ENCODE results near the gene TTLL5. TPM values are rescaled to one million over a fixed set of nuclear protein-coding genes. Genes with fewer than 3 reads are reported as not detected.
"Not testable (repeated sequence)": the region's sequence is repeated elsewhere in the genome, so short reads cannot be mapped to it uniquely, and the experiment has no call there.

The TTLL5 gene
- polyA plus RNA-seq, 3 donors, result 4.2 to 7.2 (median 4.7) TPM

DNA sequence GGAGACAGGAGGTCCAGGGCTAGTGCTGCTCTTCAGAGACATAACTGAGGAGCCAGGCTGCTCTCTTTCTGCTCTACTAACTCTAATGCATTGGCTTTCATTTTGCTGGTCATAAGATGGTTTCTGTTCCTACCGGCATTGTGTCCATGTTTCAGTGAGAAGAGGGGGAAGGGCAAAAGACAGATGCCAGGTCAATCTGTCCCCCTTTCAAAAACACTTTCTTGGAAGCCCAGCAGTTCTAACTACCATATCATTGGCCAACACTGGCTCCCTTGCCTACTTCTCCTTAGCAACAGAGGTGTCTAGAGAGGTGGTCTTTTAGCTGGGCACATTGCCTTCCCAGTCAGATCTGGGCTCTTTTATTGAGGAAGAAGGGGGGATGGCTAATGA is 256.9 kb downstream of the TTLL5 start:
- Mint-ChIP-seq H3K27me3 (ENCODE audit: low read depth in 3 of 3) (peaks cover 0 to 2% (median 0%) of the 10 kb centered on the region in 3 donors), H3K9me3 (peaks cover 0 to 7% (median 2%) of the 10 kb centered on the region in 7 donors), H3K36me3 (peaks cover 0 to 5% of the 10 kb centered on the region in 2 donors), H3K4me3 (no peak overlapping the region), H3K27ac (peak overlapping the region in 2 of 7 donors; percentile 33 to 75), H3K4me1 (no peaks in the 10 kb centered on the region)
- Histone ChIP-seq H3K79me2 (ENCODE audit: insufficient read depth, low read length) (no peaks in the 10 kb centered on the region), H3K4me3 (replicated peaks in 1 of 3; ENCODE audit: low read depth in 2 of 3, low read length in 3 of 3) (no peak overlapping the region), H3K9ac (ENCODE audit: insufficient read depth, low read length, poor library complexity, severe bottlenecking) (no peak overlapping the region), H3K4me1 (ENCODE audit: control insufficient read depth in 1 of 2, insufficient read depth in 2 of 2, low read length in 2 of 2) (no peaks in the 10 kb centered on the region), H3K36me3 (replicated peaks in 1 of 2; ENCODE audit: control insufficient read depth in 1 of 2, insufficient read depth in 2 of 2, low read length in 2 of 2) (no peaks in the 10 kb centered on the region), H2AFZ (ENCODE audit: insufficient read depth, low read depth, low read length, poor library complexity, severe bottlenecking) (no peak overlapping the region), H3K4me2 (replicated peaks; ENCODE audit: extremely low read depth, low read length, poor library complexity, severe bottlenecking) (no peak overlapping the region), H3K9me3 (replicated peaks in 1 of 2; ENCODE audit: control insufficient read depth in 1 of 2, insufficient read depth in 1 of 2, low read length in 2 of 2) (no peaks in the 10 kb centered on the region), H4K20me1 (ENCODE audit: insufficient read depth, low read length) (no peaks in the 10 kb centered on the region), H3K27me3 (ENCODE audit: control insufficient read depth in 2 of 2, insufficient read depth in 2 of 2, low read length in 2 of 2) (no peaks in the 10 kb centered on the region), H3K27ac (ENCODE audit: low read depth in 1 of 2, low read length in 2 of 2) (no peak overlapping the region)
- intact Hi-C loops (cut with micrococcal nuclease), result no loop called here
- no peak for DNase-seq
- no CpG with 5 or more reads among the region's 1 CpG for WGBS (ENCODE audit: insufficient coverage)
- TF ChIP-seq, protein P1, sequence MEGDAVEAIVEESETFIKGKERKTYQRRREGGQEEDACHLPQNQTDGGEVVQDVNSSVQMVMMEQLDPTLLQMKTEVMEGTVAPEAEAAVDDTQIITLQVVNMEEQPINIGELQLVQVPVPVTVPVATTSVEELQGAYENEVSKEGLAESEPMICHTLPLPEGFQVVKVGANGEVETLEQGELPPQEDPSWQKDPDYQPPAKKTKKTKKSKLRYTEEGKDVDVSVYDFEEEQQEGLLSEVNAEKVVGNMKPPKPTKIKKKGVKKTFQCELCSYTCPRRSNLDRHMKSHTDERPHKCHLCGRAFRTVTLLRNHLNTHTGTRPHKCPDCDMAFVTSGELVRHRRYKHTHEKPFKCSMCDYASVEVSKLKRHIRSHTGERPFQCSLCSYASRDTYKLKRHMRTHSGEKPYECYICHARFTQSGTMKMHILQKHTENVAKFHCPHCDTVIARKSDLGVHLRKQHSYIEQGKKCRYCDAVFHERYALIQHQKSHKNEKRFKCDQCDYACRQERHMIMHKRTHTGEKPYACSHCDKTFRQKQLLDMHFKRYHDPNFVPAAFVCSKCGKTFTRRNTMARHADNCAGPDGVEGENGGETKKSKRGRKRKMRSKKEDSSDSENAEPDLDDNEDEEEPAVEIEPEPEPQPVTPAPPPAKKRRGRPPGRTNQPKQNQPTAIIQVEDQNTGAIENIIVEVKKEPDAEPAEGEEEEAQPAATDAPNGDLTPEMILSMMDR (IDR thresholded peaks at IDR 0.05), result no peak

DNA sequence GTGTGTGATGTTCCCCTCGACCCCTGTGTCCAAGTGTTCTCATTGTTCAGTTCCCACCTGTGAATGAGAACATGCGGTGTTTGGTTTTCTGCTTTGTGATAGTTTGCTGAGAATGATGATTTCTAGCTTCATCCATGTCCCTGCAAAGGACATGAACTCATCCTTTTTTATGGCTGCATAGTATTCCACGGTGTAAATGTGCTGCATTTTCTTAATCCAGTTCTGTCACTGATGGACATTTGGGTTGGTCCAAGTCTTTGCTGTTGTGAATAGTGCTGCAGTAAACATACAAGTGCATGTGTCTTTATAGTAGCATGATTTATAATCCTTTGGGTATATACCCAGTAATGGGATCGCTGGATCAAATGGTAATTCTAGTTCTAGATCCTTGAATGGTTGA is 259.4 kb downstream of the TTLL5 start:
- H3K4me1 Mint-ChIP-seq; H3K4me3 Mint-ChIP-seq; H2AFZ ChIP-seq (ENCODE audit: insufficient read depth, low read depth, low read length, poor library complexity, severe bottlenecking); H4K20me1 ChIP-seq (ENCODE audit: insufficient read depth, low read length); H3K27me3 Mint-ChIP-seq (ENCODE audit: low read depth in 3 of 3); H3K36me3 ChIP-seq (replicated peaks in 1 of 2; ENCODE audit: control insufficient read depth in 1 of 2, insufficient read depth in 2 of 2, low read length in 2 of 2); H3K36me3 Mint-ChIP-seq; H3K79me2 ChIP-seq (ENCODE audit: insufficient read depth, low read length); H3K4me1 ChIP-seq (ENCODE audit: control insufficient read depth in 1 of 2, insufficient read depth in 2 of 2, low read length in 2 of 2); H3K4me2 ChIP-seq (replicated peaks; ENCODE audit: extremely low read depth, low read length, poor library complexity, severe bottlenecking); DNase-seq; H3K27me3 ChIP-seq (ENCODE audit: control insufficient read depth in 2 of 2, insufficient read depth in 2 of 2, low read length in 2 of 2); H3K9me3 Mint-ChIP-seq; H3K9ac ChIP-seq (ENCODE audit: insufficient read depth, low read length, poor library complexity, severe bottlenecking); intact Hi-C loops (cut with micrococcal nuclease); H3K27ac ChIP-seq (ENCODE audit: low read depth in 1 of 2, low read length in 2 of 2); H3K9me3 ChIP-seq (replicated peaks in 1 of 2; ENCODE audit: control insufficient read depth in 1 of 2, insufficient read depth in 1 of 2, low read length in 2 of 2); H3K4me3 ChIP-seq (replicated peaks in 1 of 3; ENCODE audit: low read depth in 2 of 3, low read length in 3 of 3): not testable (repeated sequence)
- WGBS (ENCODE audit: insufficient coverage), result 100% methylated on average over 1 of the region's 4 CpGs
- H3K27ac Mint-ChIP-seq, result peak overlapping the region in 1 of 7 donors; percentile 62

DNA sequence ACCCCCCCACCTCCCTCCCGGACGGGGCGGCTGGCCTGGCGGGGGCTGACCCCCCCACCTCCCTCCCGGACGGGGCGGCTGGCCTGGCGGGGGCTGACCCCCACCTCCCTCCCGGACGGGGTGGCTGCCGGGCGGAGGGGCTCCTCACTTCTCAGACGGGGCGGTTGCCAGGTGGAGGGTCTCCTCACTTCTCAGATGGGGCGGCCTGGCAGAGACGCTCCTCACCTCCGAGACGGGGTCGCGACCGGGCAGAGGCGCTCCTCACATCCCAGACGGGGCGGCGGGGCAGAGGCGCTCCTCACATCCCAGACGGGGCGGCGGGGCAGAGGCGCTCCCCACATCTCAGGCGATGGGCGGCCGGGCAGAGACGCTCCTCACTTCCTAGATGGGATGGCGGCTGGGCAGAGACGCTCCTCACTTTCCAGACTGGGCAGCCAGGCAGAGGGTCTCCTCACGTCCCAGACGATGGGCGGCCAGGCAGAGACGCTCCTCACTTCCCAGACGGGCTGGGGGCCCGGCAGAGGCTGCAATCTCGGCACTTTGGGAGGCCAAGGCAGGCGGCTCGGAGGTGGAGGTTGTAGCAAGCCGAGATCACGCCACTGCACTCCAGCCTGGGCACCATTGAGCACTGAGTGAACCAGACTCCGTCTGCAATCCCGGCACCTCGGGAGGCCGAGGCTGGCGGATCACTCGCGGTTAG is 264.2 kb downstream of the TTLL5 start:
- H3K27me3 Mint-ChIP-seq (ENCODE audit: low read depth in 3 of 3); intact Hi-C loops (cut with micrococcal nuclease); H3K4me3 Mint-ChIP-seq: not testable (repeated sequence)

More for the DNA sequence above, 264.2 kb downstream of the TTLL5 start:
- not testable (repeated sequence) for H3K36me3 ChIP-seq (replicated peaks in 1 of 2; ENCODE audit: control insufficient read depth in 1 of 2, insufficient read depth in 2 of 2, low read length in 2 of 2); H3K4me1 ChIP-seq (ENCODE audit: control insufficient read depth in 1 of 2, insufficient read depth in 2 of 2, low read length in 2 of 2); H3K4me2 ChIP-seq (replicated peaks; ENCODE audit: extremely low read depth, low read length, poor library complexity, severe bottlenecking); H3K4me1 Mint-ChIP-seq; DNase-seq; H3K9ac ChIP-seq (ENCODE audit: insufficient read depth, low read length, poor library complexity, severe bottlenecking); H3K9me3 ChIP-seq (replicated peaks in 1 of 2; ENCODE audit: control insufficient read depth in 1 of 2, insufficient read depth in 1 of 2, low read length in 2 of 2); H3K4me3 ChIP-seq (replicated peaks in 1 of 3; ENCODE audit: low read depth in 2 of 3, low read length in 3 of 3); H2AFZ ChIP-seq (ENCODE audit: insufficient read depth, low read depth, low read length, poor library complexity, severe bottlenecking); H3K9me3 Mint-ChIP-seq; H3K27ac ChIP-seq (ENCODE audit: low read depth in 1 of 2, low read length in 2 of 2); H3K27me3 ChIP-seq (ENCODE audit: control insufficient read depth in 2 of 2, insufficient read depth in 2 of 2, low read length in 2 of 2); H3K79me2 ChIP-seq (ENCODE audit: insufficient read depth, low read length); H4K20me1 ChIP-seq (ENCODE audit: insufficient read depth, low read length); H3K27ac Mint-ChIP-seq
- 99% methylated on average over 14 of the region's 54 CpGs for WGBS (ENCODE audit: insufficient coverage)
- peaks cover 0 to 11% of the 10 kb centered on the region in 2 donors for H3K36me3 Mint-ChIP-seq

Data from CD14-positive monocyte (primary cell).